ENCODE measurements around the gene DIAPH2.

DNA sequence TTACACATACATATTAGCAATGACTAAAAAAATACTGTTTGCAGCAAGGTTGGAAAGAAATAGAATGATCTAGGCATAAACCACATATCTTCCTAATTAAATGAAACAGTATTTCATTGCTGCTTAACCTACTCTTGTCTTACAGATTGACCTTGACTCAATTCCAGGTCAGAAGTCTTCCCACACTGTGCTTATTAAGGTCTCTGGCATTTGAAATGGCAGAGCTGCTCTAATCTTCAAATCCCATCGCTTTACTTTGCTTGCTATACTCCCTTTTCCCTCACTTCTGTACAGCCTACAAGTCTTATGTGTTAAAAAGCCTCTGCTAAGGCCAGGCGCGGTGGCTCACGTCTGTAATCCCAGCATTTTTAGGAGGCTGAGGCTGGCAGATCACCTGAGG lies 623.5 kb downstream of the DIAPH2 start:
- TF ChIP-seq POLR2A (IDR thresholded peaks at IDR 0.05; ENCODE audit: low read depth, low read length) (no peak), TAF1 (IDR thresholded peaks at IDR 0.05; ENCODE audit: low read depth, low read length) (no peak), POU2F2 (IDR thresholded peaks at IDR 0.05; ENCODE audit: low read depth, low read length) (no peak), POLR2AphosphoS5 (IDR thresholded peaks at IDR 0.05; ENCODE audit: low read depth, low read length) (no peak)

Measured in GM12891 (cell line).